SK-N-SH treated with all-trans-retinoic acid at 6 μM for 48 hours (cell line): Measurements from ENCODE around the gene CLEC20A.

Source experiments
- ATAC-seq: fragments of 200-7000 bp; cut with Tn5 transposase; 3 replicates; pipeline ENCODE4 v1.9.1; 2020; ENCODE audit warnings: mild to moderate bottlenecking, moderate library complexity
- ARNTL ChIP-seq: fragments of 450-650 bp; formaldehyde crosslinking; IDR thresholded peaks from 2 replicates; pipeline ENCODE4 v1.5.0; 2020; ENCODE audit warnings: low read depth, mild to moderate bottlenecking, moderate library complexity, borderline replicate concordance
- BACH2 ChIP-seq: fragments of 250-450 bp; sonication (Bioruptor Pico); IDR thresholded peaks from 2 replicates; pipeline ENCODE4 v1.9.0; 2021; ENCODE audit warnings: mild to moderate bottlenecking, borderline replicate concordance
- CSDC2 ChIP-seq: fragments of 250-450 bp; sonication (Bioruptor Pico); IDR thresholded peaks from 2 replicates; pipeline ENCODE4 v1.5.0; 2020; ENCODE audit warnings: mild to moderate bottlenecking, moderate library complexity
- ESRRG ChIP-seq: fragments of 250-450 bp; sonication (Bioruptor Pico); IDR thresholded peaks from 2 replicates; pipeline ENCODE4 v1.6.1; 2021; ENCODE audit warnings: mild to moderate bottlenecking
- GLIS3 ChIP-seq: fragments of 250-450 bp; sonication (Bioruptor Pico); IDR thresholded peaks from 2 replicates; pipeline ENCODE4 v1.5.0; 2020; ENCODE audit warnings: mild to moderate bottlenecking, moderate library complexity
- ISL1 ChIP-seq: fragments of 250-450 bp; sonication (Bioruptor Pico); IDR thresholded peaks from 2 replicates; pipeline ENCODE4 v2.1.2; 2022; ENCODE audit warnings: mild to moderate bottlenecking, moderate library complexity
- OSR1 ChIP-seq: fragments of 250-450 bp; sonication (Bioruptor Pico); IDR thresholded peaks from 2 replicates; pipeline ENCODE4 v1.8.0; 2022; ENCODE audit warnings: moderate library complexity, mild to moderate bottlenecking, inconsistent platforms
- PPARA ChIP-seq: fragments of 250-450 bp; sonication (Bioruptor Pico); IDR thresholded peaks from 2 replicates; pipeline ENCODE4 v1.5.0; 2020; ENCODE audit warnings: mild to moderate bottlenecking, borderline replicate concordance
- RARB ChIP-seq: fragments of 250-450 bp; sonication (Bioruptor Pico); IDR thresholded peaks from 2 replicates; pipeline ENCODE4 v1.8.0; 2021; ENCODE audit warnings: mild to moderate bottlenecking, moderate library complexity
- SNAI2 ChIP-seq: fragments of 250-450 bp; sonication (Bioruptor Pico); IDR thresholded peaks from 2 replicates; pipeline ENCODE4 v1.5.0; 2020; ENCODE audit warnings: mild to moderate bottlenecking, moderate library complexity
- TCF4 ChIP-seq: fragments of 250-450 bp; sonication (Bioruptor Pico); IDR thresholded peaks from 2 replicates; pipeline ENCODE4 v1.8.0; 2021; ENCODE audit warnings: mild to moderate bottlenecking, moderate library complexity, borderline replicate concordance
- TOX ChIP-seq: fragments of 250-450 bp; sonication (Bioruptor Pico); IDR thresholded peaks from 2 replicates; pipeline ENCODE4 v1.8.0; 2021; ENCODE audit warnings: mild to moderate bottlenecking, moderate library complexity, borderline replicate concordance
- ZC3H10 ChIP-seq: fragments of 250-450 bp; sonication (Bioruptor Pico); IDR thresholded peaks from 2 replicates; pipeline ENCODE4 v1.5.1; 2021; ENCODE audit warnings: mild to moderate bottlenecking, moderate library complexity
- ZFP3 ChIP-seq: fragments of 250-450 bp; sonication (Bioruptor Pico); IDR thresholded peaks from 2 replicates; pipeline ENCODE4 v1.5.0; 2020; ENCODE audit warnings: mild to moderate bottlenecking, moderate library complexity
- ZFP30 ChIP-seq: fragments of 450-650 bp; formaldehyde crosslinking; IDR thresholded peaks from 2 replicates; pipeline ENCODE4 v1.5.0; 2022; ENCODE audit warnings: mild to moderate bottlenecking, moderate library complexity
- ZNF565 ChIP-seq: fragments of 450-650 bp; formaldehyde crosslinking; conservative IDR thresholded peaks from 2 replicates; pipeline ENCODE4 v1.5.0; 2020; ENCODE audit warnings: low read depth, mild to moderate bottlenecking, moderate library complexity
- ZNF70 ChIP-seq: fragments of 450-650 bp; formaldehyde crosslinking; IDR thresholded peaks from 2 replicates; pipeline ENCODE4 v1.5.0; 2020; ENCODE audit warnings: mild to moderate bottlenecking, moderate library complexity
- ZNF8 ChIP-seq: fragments of 450-650 bp; formaldehyde crosslinking; IDR thresholded peaks from 2 replicates; pipeline ENCODE4 v1.5.0; 2020; ENCODE audit warnings: mild to moderate bottlenecking, moderate library complexity
- TF ChIP-seq, protein P1 (sequence below): fragments of 250-450 bp; sonication (Bioruptor Pico); IDR thresholded peaks from 2 replicates; pipeline ENCODE4 v1.5.1; 2021; ENCODE audit warnings: mild to moderate bottlenecking, moderate library complexity
- TF ChIP-seq, protein P2 (sequence below): fragments of 250-450 bp; sonication (Bioruptor Pico); IDR thresholded peaks from 2 replicates; pipeline ENCODE4 v1.5.1; 2020; ENCODE audit warnings: low read depth, mild to moderate bottlenecking, moderate library complexity
- TF ChIP-seq, protein P3 (sequence below): fragments of 250-450 bp; sonication (Bioruptor Pico); IDR thresholded peaks from 2 replicates; pipeline ENCODE4 v1.8.0; 2021; ENCODE audit warnings: low read depth, mild to moderate bottlenecking, moderate library complexity, borderline replicate concordance
- TF ChIP-seq, protein P4 (sequence below): fragments of 250-450 bp; sonication (Bioruptor Pico); IDR thresholded peaks from 2 replicates; pipeline ENCODE4 v1.5.0; 2020; ENCODE audit warnings: mild to moderate bottlenecking, moderate library complexity

Gene CLEC20A

DNA sequence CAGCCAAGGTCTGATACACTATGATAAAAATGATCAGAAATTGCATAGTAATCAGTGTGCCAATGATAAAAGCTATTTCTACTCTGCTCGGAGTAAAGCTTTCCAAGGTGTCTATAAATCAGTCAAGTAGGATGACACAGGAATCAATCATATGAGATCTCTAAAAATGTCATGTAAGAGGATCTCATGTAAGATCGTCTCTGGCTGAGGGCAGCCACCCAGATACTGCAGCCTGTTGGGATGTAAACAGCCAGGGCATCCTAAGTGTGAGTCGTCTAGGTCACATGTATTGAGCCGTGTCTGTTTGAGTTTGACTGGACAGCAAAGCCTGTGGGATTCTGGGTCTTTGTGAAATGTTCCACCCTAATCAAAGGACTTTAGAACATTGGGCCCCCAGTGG lies 13.4 kb upstream of the CLEC20A start (continued):
- TF ChIP-seq ZFP3 (CRISPR knock-in tag) (no peak), TCF4 (CRISPR knock-in tag) (no peak), ESRRG (CRISPR knock-in tag) (no peak), BACH2 (CRISPR knock-in tag) (no peak), ISL1 (CRISPR knock-in tag) (no peak), ARNTL (no peak)

- no peak for ATAC-seq
- TF ChIP-seq PPARA (CRISPR knock-in tag) (no peak), OSR1 (CRISPR knock-in tag) (no peak), ZNF70 (CRISPR knock-in tag) (no peak), ISL1 (CRISPR knock-in tag) (no peak), ZNF8 (no peak), GLIS3 (no peak), CSDC2 (CRISPR knock-in tag) (no peak), ESRRG (CRISPR knock-in tag) (no peak), SNAI2 (CRISPR knock-in tag) (no peak), ZC3H10 (no peak), TOX (no peak), BACH2 (CRISPR knock-in tag) (no peak), TCF4 (CRISPR knock-in tag) (no peak)
- TF ChIP-seq, protein P1, sequence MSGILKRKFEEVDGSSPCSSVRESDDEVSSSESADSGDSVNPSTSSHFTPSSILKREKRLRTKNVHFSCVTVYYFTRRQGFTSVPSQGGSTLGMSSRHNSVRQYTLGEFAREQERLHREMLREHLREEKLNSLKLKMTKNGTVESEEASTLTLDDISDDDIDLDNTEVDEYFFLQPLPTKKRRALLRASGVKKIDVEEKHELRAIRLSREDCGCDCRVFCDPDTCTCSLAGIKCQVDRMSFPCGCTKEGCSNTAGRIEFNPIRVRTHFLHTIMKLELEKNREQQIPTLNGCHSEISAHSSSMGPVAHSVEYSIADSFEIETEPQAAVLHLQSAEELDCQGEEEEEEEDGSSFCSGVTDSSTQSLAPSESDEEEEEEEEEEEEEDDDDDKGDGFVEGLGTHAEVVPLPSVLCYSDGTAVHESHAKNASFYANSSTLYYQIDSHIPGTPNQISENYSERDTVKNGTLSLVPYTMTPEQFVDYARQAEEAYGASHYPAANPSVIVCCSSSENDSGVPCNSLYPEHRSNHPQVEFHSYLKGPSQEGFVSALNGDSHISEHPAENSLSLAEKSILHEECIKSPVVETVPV (CRISPR knock-in tag) = no peak
- TF ChIP-seq, protein P2, sequence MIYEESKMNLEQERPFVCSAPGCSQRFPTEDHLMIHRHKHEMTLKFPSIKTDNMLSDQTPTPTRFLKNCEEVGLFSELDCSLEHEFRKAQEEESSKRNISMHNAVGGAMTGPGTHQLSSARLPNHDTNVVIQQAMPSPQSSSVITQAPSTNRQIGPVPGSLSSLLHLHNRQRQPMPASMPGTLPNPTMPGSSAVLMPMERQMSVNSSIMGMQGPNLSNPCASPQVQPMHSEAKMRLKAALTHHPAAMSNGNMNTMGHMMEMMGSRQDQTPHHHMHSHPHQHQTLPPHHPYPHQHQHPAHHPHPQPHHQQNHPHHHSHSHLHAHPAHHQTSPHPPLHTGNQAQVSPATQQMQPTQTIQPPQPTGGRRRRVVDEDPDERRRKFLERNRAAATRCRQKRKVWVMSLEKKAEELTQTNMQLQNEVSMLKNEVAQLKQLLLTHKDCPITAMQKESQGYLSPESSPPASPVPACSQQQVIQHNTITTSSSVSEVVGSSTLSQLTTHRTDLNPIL (CRISPR knock-in tag) = no peak
- TF ChIP-seq, all 23 proteins: peak for 0
Measured at GRCh38 chr1:178509414-178510007, 12.7 kb upstream of the CLEC20A start.

- TF ChIP-seq TOX (no peak), BACH2 (CRISPR knock-in tag) (no peak), ZNF565 (CRISPR knock-in tag) (no peak)
- no peak for ATAC-seq
Measured at GRCh38 chr1:178506669-178507068, 9.9 kb upstream of the CLEC20A start.

DNA sequence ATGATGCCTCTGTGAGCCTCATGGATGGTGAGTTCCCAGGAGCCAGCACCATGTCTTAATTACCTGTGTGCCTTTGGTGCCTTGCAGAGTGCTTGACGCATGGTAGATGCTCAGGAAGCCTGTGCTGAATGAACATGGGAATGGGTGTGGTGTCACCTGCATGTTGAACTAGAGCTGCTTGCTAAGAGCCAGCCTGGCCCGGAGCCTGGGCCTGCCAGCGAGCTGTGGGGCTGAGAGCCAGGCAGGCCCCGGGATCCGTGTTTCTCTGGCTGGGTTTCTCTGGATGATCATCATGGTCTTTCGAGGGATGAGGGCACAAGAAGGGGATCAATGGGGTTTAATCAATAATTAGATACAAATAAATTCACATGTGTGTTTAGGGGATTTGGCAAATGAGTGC lies 9.4 kb upstream of the CLEC20A start:
- TF ChIP-seq ESRRG (CRISPR knock-in tag) (no peak), RARB (CRISPR knock-in tag) (no peak), GLIS3 (no peak), TCF4 (CRISPR knock-in tag) (no peak), ARNTL (no peak), SNAI2 (CRISPR knock-in tag) (no peak), OSR1 (CRISPR knock-in tag) (no peak), ISL1 (CRISPR knock-in tag) (no peak), ZFP30 (no peak), PPARA (CRISPR knock-in tag) (no peak), ZNF8 (no peak), ZC3H10 (no peak), ZFP3 (CRISPR knock-in tag) (no peak)
- TF ChIP-seq, protein P2 (CRISPR knock-in tag) = no peak
- TF ChIP-seq, protein P3, sequence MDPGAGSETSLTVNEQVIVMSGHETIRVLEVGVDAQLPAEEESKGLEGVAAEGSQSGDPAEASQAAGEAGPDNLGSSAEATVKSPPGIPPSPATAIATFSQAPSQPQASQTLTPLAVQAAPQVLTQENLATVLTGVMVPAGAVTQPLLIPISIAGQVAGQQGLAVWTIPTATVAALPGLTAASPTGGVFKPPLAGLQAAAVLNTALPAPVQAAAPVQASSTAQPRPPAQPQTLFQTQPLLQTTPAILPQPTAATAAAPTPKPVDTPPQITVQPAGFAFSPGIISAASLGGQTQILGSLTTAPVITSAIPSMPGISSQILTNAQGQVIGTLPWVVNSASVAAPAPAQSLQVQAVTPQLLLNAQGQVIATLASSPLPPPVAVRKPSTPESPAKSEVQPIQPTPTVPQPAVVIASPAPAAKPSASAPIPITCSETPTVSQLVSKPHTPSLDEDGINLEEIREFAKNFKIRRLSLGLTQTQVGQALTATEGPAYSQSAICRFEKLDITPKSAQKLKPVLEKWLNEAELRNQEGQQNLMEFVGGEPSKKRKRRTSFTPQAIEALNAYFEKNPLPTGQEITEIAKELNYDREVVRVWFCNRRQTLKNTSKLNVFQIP (CRISPR knock-in tag) = no peak
- TF ChIP-seq, all 23 proteins: peak for 0
- no peak for ATAC-seq

GRCh38 chr1:178504286-178504685 lies 7.5 kb upstream of the CLEC20A start:
- ATAC-seq = no peak
- TF ChIP-seq ZFP3 (CRISPR knock-in tag) (no peak), ZNF565 (CRISPR knock-in tag) (no peak), PPARA (CRISPR knock-in tag) (no peak), ESRRG (CRISPR knock-in tag) (no peak), ZNF8 (no peak), BACH2 (CRISPR knock-in tag) (no peak), ZFP30 (no peak), ZC3H10 (no peak), SNAI2 (CRISPR knock-in tag) (no peak), RARB (CRISPR knock-in tag) (no peak), TCF4 (CRISPR knock-in tag) (no peak), ZNF70 (CRISPR knock-in tag) (no peak), ARNTL (no peak), CSDC2 (CRISPR knock-in tag) (no peak)
- TF ChIP-seq, protein P4, sequence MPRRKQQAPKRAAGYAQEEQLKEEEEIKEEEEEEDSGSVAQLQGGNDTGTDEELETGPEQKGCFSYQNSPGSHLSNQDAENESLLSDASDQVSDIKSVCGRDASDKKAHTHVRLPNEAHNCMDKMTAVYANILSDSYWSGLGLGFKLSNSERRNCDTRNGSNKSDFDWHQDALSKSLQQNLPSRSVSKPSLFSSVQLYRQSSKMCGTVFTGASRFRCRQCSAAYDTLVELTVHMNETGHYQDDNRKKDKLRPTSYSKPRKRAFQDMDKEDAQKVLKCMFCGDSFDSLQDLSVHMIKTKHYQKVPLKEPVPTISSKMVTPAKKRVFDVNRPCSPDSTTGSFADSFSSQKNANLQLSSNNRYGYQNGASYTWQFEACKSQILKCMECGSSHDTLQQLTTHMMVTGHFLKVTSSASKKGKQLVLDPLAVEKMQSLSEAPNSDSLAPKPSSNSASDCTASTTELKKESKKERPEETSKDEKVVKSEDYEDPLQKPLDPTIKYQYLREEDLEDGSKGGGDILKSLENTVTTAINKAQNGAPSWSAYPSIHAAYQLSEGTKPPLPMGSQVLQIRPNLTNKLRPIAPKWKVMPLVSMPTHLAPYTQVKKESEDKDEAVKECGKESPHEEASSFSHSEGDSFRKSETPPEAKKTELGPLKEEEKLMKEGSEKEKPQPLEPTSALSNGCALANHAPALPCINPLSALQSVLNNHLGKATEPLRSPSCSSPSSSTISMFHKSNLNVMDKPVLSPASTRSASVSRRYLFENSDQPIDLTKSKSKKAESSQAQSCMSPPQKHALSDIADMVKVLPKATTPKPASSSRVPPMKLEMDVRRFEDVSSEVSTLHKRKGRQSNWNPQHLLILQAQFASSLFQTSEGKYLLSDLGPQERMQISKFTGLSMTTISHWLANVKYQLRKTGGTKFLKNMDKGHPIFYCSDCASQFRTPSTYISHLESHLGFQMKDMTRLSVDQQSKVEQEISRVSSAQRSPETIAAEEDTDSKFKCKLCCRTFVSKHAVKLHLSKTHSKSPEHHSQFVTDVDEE = no peak
- TF ChIP-seq, protein P1 (CRISPR knock-in tag) = no peak
